Heart right ventricle (tissue), 16 donors: ENCODE results near the gene CGNL1. TPM values are rescaled to one million over a fixed set of nuclear protein-coding genes. Genes with fewer than 3 reads are reported as not detected.

Experiments
- ATAC-seq, 8 donors: fragments of 200-7000 bp; cut with Tn5 transposase; one replicate each; pipeline ENCODE4 v1.9.1; 2020; ENCODE audit warnings: mild to moderate bottlenecking in 8 of 8, moderate library complexity in 8 of 8, moderate number of reproducible peaks in 1 of 8
- DNase-seq, 2 donors: peaks; one replicate each; pipeline ENCODE4 v3.0.0-alpha.2; 2020
- H3K27ac ChIP-seq, 10 donors: fragments of 200-600 bp; sonication (generic) in 2 of 10; one replicate each; pipeline versions ENCODE4 v1.5.0 to v1.8.0; 2020 to 2022; ENCODE audit warnings: mild to moderate bottlenecking in 3 of 10
- H3K27me3 ChIP-seq, 7 donors: fragments of 200-600 bp; one replicate each; pipeline ENCODE4 v1.8.0; 2021 to 2022; ENCODE audit warnings: mild to moderate bottlenecking in 2 of 7
- H3K36me3 ChIP-seq, 9 donors: fragments of 200-600 bp; sonication (generic) in 1 of 9; one replicate each; pipeline versions ENCODE4 v1.5.0 to v1.8.0; 2020 to 2022; ENCODE audit warnings: mild to moderate bottlenecking in 2 of 9
- H3K4me1 ChIP-seq, 9 donors: fragments of 200-600 bp; sonication (generic) in 1 of 9; one replicate each; pipeline versions ENCODE4 v1.5.0 to v1.8.0; 2020 to 2022; ENCODE audit warnings: mild to moderate bottlenecking in 4 of 9
- H3K4me3 ChIP-seq, 10 donors: fragments of 200-600 bp; sonication (generic) in 2 of 10; one replicate each; pipeline versions ENCODE4 v1.5.0 to v1.8.0; 2020 to 2022; ENCODE audit warnings: mild to moderate bottlenecking in 7 of 10, moderate library complexity in 2 of 10
- H3K9me3 ChIP-seq, 11 donors: fragments of 200-600 bp in 10 of 11; sonication (generic) in 2 of 11; one replicate each; pipeline versions ENCODE4 v1.5.0 to v1.8.0; 2013 to 2022; ENCODE audit warnings: mild to moderate bottlenecking in 2 of 11, control low read depth in 1 of 11, moderate library complexity in 1 of 11
- CTCF ChIP-seq, 9 donors: fragments of 200-600 bp; sonication (generic) in 2 of 9; IDR thresholded peaks; one replicate each; pipeline versions ENCODE4 v1.5.0 to v1.8.0; 2021 to 2022; ENCODE audit warnings: antibody characterized with exemption in 9 of 9, mild to moderate bottlenecking in 5 of 9, moderate library complexity in 1 of 9
- WGBS, 2 donors: extraction: QIAGEN DNeasy Blood & Tissue Kit; methylation state at CpG; one replicate each; pipeline ENCODE4 v1.1.7; 2013; ENCODE audit warnings: inconsistent platforms in 1 of 2; 5-methylcytosine and 5-hydroxymethylcytosine counted together
- intact Hi-C, 10 donors: fragments of 100-400 bp; cut with DNase I; formaldehyde crosslinking; loops; one replicate each; pipeline versions ENCODE4 v1.11.1 to v1.14.2; 2022
- polyA plus RNA-seq, 2 donors: library from polyadenylated mRNA; stranded (reverse); fragments of 200-250 nt; gene quantifications; one replicate each; pipeline ENCODE4 v1.2.3, GENCODE V29; 2013
- total RNA-seq, 10 donors: library from RNA; stranded (reverse); fragmentation: NEBNext Ultra II Directional in 3 of 10; extraction: Animal tissue kit (Norgen Biotek cat#: 25700) in 3 of 10; gene quantifications; one replicate each; pipeline versions ENCODE4 v1.2.1 to v1.2.4, GENCODE V29; 2021 to 2023
- donor health status: Arrhythmogenic right ventricular cardiomyopathy.
- donor health status: ischemic (EF 13 %, LVEDD 7.1; RV severe dilation, severe dysfunction).
- donor health status: healthy with polysubstance abuse.
- donor health status: DM: no; HTN: yes; CAD: no.
- donor health status: DM: no; HTN: no; CAD: no.
- donor health status: ischemic (EF 25% LVEDD 6.9; RV normal size, moderate dysfunction).
- donor health status: ischemic (EF 25% LVEDD 5.7; RV mildly dilated, moderate dysfunction).
- donor health status: healthy.
- donor health status: DM: yes; HTN: yes; CAD: no.
- donor health status: Ischemic cardiomyopathy.
- donor health status: ischemic (EF 35%, LVEDD 5.7; RV mildly dilated, moderate dysfunction).
- donor health status: nonischemic (EF 11% LVEDD 7.7; RV severe dilation, severe dysfunction).
- donor health status: DM: yes; HTN: yes; CAD: no.
- donor health status: PGD.
- donor health status: ischemic (EF 29% LVEDD 5.4; RV normal size, mild dysfunction).
- donor health status: nonischemic (EF 23%, LVEDD 6.1; RV moderate dilation, normal function).

The CGNL1 gene
- total and polyA plus RNA-seq, 12 donors, result 2.7 to 42.9 (median 33.7) TPM

- Histone ChIP-seq H3K4me1 (no peaks in the 10 kb centered on the region), H3K36me3 (no peaks in the 10 kb centered on the region), H3K4me3 (no peak overlapping the region), H3K9me3 (no peaks in the 10 kb centered on the region), H3K27me3 (peaks cover 0 to 4% (median 0%) of the 10 kb centered on the region in 7 donors), H3K27ac (no peak overlapping the region)
- intact Hi-C loops, result no loop called here
- DNase-seq, result no peak
- ATAC-seq, result no peak
- no peak for TF ChIP-seq CTCF (IDR thresholded peaks at IDR 0.05)
Observed at GRCh38 chr15:57356178-57356577, 20.1 kb upstream of the CGNL1 start.

- ATAC-seq, result no peak
- Histone ChIP-seq H3K9me3 (no peaks in the 10 kb centered on the region), H3K4me1 (no peaks in the 10 kb centered on the region), H3K36me3 (no peaks in the 10 kb centered on the region), H3K27me3 (peaks cover 0 to 4% (median 0%) of the 10 kb centered on the region in 7 donors), H3K4me3 (no peak overlapping the region), H3K27ac (no peak overlapping the region)
- intact Hi-C loops, result no loop called here
- TF ChIP-seq CTCF (IDR thresholded peaks at IDR 0.05), result no peak
- no peak for DNase-seq
- WGBS, 2 donors, result 67 to 71% methylated on average over 4 of the region's 4 CpGs
Observed at GRCh38 chr15:57356636-57357035, 19.7 kb upstream of the CGNL1 start.

GRCh38 chr15:57357799-57358198 is 18.5 kb upstream of the CGNL1 start:
- Histone ChIP-seq H3K4me1 (no peaks in the 10 kb centered on the region), H3K27me3 (peaks cover 0 to 4% (median 0%) of the 10 kb centered on the region in 7 donors)

GRCh38 chr15:57358571-57358970 is 17.7 kb upstream of the CGNL1 start:
- Histone ChIP-seq H3K36me3 (no peaks in the 10 kb centered on the region), H3K4me1 (no peaks in the 10 kb centered on the region), H3K4me3 (no peak overlapping the region), H3K9me3 (no peaks in the 10 kb centered on the region), H3K27ac (no peak overlapping the region), H3K27me3 (peaks cover 0 to 4% (median 0%) of the 10 kb centered on the region in 7 donors)
- intact Hi-C loops, result no loop called here
- DNase-seq (no peak), ATAC-seq (no peak)
- no peak for TF ChIP-seq CTCF (IDR thresholded peaks at IDR 0.05)
- WGBS, 2 donors, result 79 to 88% methylated on average over 2 of the region's 2 CpGs

More at GRCh38 chr15:57357799-57358198, 18.5 kb upstream of the CGNL1 start:
- 81 to 84% methylated on average over 1 of the region's 1 CpG for WGBS, 2 donors
- Histone ChIP-seq H3K27ac (no peak overlapping the region), H3K9me3 (no peaks in the 10 kb centered on the region), H3K4me3 (no peak overlapping the region), H3K36me3 (no peaks in the 10 kb centered on the region)
- DNase-seq (no peak), ATAC-seq (no peak)
- intact Hi-C loops, result no loop called here
- TF ChIP-seq CTCF (IDR thresholded peaks at IDR 0.05), result no peak
